Activated CD4-positive, alpha-beta T cell treated with anti-CD3 and anti-CD28 coated beads, Interleukin-2, amount 50 U/mL, for 1 hour (primary cell): ENCODE measurements around the gene ATF6.
"Not testable (repeated sequence)": the region's sequence is repeated elsewhere in the genome, so short reads cannot be mapped to it uniquely, and the experiment has no call there.

Experiments
- DNase-seq: peaks from one replicate; pipeline ENCODE4 v3.0.0-alpha.2; 2020

ATF6 gene

DNA sequence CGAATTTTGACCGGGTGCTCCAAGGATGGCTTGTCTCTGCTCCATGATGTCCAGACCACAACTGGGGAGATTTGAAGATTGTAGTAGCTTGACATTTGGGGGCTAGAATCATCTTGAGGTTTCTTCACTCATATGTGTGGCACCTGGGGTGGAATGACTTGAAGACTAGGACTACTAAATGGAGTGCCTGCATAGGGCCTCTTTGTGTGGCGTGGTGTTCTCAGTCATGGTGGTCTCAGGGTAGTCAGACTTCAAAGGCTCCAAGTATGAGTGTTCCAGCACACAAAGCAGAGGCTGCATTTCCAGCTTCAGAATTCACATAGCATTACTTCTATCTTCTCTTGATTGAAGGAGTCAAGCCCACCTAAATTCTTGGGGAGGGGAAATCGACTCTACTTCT lies 16.8 kb downstream of the ATF6 start:
- no peak for DNase-seq

DNA sequence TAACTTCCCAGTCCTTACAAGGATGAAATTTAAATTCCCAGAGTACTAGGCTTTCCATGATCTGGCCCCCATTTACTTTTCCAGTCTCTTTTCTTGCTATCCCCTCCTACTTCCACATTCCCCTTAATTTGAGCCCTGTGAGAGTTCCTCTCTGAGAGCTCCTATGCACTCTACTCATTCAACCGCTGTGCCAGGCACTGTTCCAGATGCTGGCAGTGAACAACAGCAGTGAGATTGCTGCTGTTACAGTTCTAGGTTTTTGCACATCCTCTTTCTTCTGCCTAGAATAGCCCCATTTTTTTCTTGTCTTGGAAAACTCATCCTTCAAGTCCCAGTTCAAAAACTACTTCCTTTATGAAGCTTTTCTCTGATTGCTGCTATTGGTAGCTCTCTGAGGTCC lies 18.8 kb downstream of the ATF6 start:
- DNase-seq: no peak

DNA sequence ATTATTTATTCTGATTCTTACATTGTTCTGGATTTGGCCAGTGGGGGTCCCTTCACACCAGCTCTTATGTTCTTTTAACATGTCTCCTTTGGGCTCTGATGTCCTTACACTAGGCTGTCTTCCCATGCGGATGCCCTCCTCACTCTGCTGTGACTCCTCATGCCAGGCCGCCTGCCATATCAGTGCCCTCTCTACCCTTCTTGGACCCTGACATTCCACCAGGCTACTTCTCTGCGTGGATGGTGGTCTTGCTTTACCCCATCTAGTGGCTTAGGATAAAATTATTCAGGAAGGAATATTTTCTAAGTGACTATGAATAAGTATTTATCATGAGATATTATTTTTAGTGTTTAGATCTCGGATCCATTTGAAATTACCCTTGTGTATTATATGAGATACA lies 21.2 kb downstream of the ATF6 start:
- no peak for DNase-seq

DNA sequence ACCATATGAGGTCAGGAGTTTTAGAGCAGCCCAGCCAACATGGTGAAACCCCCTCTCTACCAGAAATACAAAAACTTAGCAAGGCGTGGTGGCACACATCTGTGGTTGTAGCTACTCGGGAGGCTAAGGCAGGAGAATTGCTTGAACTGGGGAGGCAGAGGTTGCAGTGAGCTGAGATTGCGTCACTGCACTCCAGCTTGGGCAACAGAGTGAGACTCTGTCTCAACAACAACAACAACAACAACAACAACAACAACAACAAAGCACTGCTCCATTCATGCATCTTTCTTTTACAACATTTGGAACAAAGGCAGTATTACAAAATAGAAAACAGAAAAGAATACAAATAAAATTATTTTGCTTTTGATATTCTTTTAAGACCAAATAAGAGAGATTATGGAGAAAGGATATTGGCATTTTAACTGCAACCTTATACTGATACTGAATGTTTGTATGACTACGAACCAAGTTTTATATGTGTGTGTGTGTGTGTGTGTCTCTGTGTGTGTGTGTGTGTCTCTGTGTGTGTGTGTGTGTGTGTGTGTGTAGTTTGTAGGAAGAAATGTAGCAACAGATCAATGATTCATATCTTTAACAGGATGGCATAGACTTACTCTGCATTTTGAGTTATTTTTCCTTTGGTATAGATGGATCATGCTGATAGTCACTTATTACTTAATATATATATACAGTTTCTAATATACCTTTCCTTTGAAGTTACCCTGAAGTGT lies 24.6 kb downstream of the ATF6 start:
- DNase-seq: no peak

DNA sequence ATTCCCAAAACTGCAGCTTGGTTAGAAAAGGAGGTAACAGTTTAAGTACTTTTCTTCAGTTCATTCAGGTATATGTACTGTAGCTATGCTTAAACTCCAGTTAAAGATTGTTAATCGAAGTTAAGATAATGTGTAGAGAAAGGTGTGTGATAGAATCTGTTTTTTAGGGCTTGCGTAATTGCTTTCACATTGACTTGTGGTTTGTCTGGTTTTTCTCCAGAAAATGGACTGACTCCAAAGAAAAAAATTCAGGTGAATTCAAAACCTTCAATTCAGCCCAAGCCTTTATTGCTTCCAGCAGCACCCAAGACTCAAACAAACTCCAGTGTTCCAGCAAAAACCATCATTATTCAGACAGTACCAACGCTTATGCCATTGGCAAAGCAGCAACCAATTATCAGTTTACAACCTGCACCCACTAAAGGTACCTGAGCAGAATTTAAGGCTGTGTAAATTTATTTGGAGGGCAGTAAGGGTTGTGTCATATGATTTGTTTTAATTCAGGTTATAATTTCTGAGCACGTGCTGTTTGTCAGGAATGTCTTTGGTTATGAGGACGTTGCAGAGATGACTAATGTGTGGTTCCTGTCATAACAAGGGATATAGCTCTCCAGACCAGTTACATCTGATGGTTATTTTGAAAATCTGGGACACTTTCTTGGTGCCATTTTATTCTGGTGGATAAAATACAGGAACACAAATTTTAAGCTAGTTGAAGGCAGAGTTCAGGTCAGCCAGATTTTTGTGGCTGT lies 26.0 kb downstream of the ATF6 start:
- no peak for DNase-seq

DNA sequence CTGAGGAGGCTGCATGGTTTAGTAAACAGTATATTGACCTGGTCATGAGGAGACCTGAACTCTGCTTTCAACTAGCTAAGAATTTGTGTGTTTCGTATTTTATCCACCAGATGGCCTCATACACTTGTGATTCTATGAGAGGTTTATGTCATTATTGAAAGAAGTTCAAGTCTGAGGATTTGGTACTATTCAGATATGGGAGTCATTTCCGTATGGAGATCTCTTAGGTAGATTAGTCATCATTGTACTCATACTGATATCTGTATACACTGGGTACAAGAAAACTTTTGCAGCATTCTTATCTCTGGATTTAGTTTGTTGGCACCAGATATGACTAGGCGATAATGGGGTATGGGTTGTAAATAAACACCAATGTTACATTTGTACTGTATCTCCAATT lies 26.6 kb downstream of the ATF6 start:
- DNase-seq: no peak

DNA sequence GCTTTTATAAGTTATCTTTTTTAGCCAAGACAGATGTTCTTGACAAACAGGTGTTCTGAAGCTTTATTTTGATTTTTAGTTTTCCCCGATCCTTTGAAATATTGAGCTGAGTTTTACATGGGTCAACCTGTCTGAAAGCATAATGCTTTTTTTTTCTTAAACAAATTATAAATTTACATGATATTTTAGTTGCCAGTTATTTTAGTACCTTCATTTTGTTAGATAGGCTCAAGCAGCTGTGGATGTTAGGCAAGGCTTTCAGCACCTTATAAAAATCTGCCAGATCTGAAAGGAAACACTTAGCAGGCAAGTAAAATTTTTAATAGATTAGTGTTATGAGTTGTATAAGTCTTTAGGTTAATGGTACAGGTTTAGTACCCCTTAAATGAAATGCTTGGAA lies 33.7 kb downstream of the ATF6 start:
- DNase-seq: no peak

DNA sequence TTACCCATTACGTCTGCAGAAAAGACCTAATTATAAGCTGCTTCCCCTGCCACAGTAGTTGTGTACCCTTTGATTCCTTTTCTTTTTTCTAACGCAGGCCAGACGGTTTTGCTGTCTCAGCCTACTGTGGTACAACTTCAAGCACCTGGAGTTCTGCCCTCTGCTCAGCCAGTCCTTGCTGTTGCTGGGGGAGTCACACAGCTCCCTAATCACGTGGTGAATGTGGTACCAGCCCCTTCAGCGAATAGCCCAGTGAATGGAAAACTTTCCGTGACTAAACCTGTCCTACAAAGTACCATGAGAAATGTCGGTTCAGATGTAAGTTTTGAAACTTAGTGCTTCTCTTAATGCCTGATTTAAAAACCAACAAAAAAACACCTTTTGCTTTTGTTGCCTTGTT lies 35.8 kb downstream of the ATF6 start:
- no peak for DNase-seq

DNA sequence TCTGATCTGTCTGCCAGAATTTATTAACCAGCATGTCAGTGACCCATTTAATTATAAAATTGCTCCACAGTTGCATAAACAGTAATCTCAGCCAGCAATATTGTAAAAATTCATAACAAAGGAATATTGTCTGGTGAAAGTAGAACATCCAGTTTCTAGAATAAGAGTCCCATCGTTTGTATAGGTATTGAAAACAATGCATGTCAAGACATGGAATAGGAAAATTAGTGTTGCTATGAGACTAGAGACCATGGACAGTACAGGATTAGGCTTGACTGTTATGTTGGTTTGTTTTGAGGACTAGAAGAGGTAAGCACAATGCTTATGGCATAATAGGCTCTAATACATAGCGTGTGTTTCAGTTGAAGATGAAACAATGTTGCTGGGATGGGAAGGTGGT lies 37.1 kb downstream of the ATF6 start:
- no peak for DNase-seq

DNA sequence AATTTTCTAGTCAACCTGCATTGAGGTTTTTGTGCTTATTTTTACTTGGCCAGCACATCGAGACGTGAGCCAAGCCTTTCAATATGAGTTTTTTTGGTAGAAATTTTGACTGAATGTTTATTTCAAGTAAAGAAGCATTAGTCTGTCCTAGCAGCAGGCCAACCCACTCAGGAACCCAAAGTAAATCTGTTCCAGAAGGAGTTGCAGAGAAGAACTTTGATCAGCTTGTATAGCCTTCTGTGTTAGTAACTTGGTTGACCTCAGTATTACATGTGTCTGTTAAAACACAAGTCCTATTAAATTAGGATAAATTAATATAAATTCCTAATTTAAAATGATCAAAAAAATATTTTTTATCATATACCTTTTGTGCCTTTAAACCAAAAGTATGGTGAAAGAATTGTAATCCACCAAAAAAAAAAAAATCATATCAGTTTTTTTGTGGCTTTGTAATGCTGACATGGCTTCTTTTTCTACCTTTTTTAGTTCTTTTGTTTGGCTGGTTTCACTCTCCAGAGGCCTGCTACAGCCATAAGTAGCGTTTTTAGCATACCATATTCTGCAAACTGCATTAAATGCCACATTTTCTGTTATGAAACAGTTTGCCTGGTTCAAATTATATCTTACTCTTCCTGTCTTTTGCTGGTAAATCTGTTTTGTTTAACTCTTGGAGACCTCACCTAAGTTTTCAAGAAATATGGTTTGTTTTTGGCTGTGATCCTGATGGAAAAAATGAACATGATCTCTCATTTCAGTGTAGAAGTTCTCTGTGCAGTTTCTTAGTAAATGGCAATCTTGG lies 39.5 kb downstream of the ATF6 start:
- DNase-seq: no peak

DNA sequence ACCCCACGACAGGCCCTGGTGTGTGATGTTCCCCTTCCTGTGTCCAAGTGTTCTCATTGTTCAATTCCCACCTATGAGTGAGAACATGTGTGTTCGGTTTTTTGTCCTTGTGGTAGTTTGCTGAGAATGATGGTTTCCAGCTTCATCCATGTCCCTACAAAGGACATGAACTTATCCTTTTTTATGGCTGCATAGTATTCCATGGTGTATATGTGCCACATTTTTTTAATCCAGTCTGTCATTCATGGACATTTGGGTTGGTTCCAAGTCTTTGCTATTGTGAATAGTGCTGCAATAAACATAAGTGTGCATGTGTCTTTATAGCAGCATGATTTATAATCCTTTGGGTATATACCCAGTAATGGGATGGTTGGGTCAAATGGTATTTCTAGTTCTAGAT lies 43.1 kb downstream of the ATF6 start:
- not testable (repeated sequence) for DNase-seq

DNA sequence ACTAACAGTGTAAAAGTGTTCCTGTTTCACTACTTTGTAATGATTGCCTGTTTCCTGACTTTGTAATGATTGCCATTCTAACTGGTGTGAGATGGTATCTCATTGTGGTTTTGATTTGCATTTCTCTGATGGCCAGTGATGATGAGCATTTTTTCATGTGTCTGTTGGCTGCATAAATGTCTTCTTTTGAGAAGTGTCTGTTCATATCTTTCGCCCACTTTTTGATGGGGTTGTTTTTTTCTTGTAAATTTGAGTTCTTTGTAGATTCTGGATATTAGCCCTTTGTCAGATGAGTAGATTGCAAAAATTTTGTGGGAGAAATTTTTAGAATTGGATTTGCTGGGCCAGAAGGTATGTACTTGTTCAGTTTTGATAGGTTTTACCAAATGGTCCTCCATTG lies 43.5 kb downstream of the ATF6 start:
- DNase-seq: not testable (repeated sequence)

DNA sequence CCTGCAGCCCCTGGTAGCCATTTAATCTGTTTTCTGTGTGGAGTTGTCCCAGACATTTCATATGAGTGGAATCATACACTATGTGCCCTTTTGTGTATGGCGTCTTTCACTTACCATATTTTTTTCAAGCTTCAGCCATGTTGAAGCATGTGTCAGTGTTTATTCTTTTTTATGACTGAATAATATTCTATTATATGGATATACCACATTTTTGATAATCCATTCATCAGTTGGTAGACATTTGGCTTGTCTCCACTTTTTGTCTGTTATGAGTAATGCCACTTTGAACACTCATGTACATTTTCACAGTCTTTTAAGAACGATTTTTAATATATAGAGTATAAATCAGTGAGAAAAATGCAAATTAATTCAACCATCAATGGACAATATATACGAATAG lies 44.7 kb downstream of the ATF6 start:
- no peak for DNase-seq

DNA sequence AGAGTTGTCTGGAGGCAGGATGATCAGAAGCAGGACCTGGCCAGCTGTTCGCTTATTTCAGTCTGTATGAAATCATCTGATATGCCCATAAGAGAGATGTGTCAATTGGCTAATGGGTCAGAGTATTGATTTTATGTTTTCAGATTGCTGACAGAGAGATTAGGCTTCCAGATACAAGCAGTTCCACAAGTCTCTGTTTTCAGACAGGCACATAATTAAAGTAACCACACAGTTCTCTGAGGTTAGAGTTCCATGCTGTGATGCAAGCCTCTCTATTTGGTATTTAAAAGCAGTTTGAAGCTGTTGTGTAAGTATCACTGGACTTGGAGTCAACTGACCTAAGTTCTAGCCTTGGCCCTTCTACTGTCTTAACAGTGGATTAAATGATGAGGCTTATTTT lies 50.1 kb downstream of the ATF6 start:
- no peak for DNase-seq

DNA sequence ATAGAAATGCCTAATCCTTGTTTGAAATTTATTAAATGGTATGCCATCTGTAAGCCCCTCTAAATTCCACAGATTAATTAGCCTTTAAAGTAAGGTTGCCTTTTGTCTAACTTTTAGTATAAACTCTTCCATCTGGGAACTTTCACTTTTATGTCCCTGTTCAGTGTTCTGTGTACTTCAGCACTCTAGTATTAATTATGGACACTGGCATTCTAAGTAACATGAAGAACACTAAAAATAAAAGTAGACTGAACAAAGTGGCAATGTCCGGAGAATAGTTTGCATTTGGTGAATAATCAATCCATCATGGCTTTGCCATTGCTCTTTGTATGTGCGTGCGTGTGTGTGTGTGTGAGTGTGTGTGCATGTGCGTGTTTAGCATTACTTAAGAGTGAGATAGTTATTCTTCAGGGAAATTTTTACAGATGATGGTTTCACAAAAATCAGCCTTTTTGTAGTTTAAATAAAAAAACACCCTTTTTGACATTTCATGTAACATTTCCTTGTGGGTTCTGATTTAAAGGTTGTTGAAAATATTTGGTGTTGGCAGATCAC lies 51.1 kb downstream of the ATF6 start:
- no peak for DNase-seq

DNA sequence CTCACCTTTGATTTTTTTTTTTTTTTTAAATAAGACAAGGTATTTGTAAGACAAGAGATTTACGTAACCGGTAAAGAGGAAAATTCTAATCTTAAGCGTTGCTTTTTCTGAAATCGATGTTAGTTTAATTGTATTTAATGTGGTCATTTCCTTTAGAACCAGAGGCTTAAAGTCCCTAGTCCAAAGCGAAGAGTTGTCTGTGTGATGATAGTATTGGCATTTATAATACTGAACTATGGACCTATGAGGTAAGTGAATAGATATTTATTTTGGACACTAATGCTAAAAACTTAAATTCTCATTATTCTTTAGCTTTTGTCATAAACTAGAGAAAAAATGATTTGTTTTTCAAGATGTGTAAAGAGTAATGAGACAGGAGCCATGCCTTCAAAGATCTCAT lies 54.8 kb downstream of the ATF6 start:
- DNase-seq: no peak

DNA sequence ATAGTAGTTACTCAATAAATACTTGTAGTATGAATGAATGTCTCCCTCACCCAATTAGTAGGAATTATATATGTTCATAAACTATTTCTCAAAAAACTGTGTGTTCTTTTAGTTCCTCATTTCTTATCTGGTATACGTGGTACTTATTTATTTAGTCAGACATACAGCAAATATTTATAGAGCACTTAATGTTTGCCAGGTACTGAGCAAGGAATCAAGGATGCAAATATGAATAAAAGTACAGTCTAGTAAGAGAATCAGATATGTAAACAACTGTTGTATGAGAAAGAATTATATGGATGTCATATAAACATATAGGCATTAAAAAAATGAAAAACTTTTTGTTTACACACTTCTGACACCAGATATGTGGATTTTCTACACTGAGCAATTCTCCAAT lies 58.5 kb downstream of the ATF6 start:
- DNase-seq: no peak

DNA sequence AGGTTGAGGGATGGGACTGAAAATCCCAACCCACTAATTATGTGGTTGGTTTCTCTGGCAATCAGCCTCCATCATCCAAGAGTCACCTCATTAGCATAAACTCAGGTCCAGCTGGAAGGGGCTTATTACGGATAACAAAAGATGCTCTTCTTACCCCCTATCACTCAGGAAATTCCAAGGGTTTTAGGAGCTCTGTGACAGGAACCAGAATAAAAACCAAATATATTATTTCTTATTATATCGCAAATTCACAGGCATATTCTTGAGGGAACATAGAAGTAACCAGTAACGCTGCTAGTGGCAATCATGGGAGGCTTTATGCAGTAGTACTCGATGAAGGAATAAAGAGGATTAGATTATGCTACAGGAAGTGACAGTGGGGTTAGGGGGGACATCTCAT lies 59.7 kb downstream of the ATF6 start:
- no peak for DNase-seq

DNA sequence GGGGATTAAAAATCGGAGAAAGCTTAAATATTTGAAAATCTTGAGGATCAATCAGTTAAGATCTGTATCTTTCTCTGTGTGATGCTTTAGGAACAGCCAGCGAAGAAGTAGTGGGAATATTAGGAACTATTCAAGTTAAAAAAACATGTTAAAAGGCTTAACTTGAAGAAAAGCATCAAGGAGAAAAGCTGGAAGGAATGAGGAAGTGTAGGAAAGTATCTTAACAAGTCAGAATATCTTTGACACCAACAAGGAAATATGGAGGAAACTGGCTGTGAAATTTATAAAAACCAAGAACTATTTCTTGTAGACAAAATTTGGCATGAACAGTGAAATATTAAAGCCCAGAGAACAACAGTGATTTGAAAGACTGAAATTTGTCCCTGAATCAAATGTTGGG lies 60.4 kb downstream of the ATF6 start:
- no peak for DNase-seq

DNA sequence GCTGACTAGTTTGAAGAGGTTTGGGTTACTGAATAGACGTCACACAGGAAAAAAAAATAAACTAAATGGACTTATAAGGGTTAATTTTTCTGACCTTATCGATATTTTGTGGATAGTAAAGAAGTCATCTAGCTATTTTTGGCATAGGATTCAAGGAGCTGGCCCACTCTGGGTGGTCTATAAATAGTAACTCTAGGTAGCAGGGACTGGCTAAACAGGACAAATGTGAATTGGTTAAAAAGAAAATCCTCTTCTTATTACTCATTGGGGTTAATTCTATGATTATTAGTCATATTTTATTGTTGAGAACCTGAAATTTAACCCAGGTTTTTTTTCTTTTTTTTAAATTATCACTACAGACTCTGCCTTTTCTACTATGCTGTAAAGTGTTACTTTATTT lies 61.7 kb downstream of the ATF6 start:
- DNase-seq: no peak

DNA sequence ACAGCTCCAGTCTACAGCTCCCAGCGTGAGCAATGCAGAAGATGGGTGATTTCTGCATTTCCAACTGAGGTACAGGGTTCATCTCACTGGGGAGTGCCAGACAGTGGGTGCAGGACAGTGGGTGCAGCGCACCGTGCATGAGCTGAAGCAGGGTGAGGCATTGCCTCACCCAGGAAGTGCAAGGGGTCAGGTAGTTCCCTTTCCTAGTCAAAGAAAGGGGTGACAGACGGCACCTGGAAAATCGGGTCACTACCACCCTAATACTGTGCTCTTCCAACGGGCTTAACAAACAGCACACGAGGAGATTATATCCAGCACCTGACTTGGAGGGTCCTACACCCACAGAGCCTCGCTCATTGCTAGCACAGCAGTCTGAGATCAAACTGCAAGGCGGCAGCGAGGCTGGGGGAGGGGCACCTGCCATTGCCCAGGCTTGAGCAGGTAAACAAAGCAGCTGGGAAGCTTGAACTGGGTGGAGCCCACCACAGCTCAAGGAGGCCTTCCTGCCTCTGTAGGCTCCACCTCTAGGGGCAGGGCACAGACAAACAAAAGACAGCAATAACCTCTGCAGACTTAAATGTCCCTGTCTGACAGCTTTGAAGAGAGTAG lies 66.3 kb downstream of the ATF6 start:
- DNase-seq: not testable (repeated sequence)

DNA sequence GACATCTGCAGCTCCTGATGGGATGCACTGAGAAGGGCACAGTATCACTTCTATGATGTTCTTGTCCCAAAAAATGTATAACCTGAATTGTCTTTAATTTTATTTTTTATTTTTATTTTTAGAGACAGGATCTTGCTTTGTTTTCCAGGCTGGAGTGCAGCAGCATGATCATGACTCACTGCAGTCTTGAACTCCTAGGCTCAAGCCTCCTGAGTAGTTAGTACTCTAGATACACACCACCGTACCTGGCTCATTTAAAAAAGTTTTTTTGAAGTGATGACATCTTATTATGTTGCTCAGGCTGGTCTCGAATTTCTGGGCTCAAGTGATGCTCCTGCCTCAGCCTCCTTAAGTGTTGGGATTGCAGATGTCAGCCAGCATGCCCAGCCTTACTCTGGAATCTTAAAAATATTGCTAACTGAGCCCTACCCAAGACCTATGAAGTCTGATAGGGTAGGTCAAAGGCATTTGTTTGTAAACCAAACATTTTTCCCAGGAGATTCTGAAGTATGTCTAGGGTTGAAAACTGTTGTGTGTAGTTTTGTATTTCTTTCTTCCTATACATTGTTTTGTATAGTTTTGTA lies 68.9 kb downstream of the ATF6 start:
- DNase-seq: no peak

DNA sequence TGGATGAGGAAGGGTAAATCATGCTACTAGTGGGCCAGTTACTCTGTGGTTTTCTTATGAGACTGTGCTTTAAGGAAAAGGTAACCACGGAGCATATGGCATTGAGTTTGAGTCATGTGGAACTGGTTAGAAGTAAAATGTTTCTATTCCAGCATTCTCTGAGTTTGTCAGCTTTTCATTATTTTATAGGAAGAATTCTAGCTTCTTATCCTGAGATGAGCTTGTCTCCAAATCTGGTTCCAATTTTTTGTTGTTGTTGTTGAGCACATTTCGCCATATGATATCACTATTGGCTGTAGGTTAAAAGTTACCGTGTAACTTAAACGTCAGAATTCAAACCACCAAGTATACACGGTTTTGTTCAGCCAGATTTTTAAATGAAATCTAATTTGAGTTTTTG lies 69.9 kb downstream of the ATF6 start:
- no peak for DNase-seq
